ENCODE measurements around the gene SLC35F3.

The SLC35F3 gene

GRCh38 chr1:234091065-234091401, 186.6 kb downstream of the SLC35F3 start:
- H3K9me3 ChIP-seq (ENCODE audit: low read length): no peaks in the 10 kb centered on the region
- peaks cover 4% of the 10 kb centered on the region for H3K4me1 ChIP-seq (ENCODE audit: insufficient read depth, low read length)
- H3K9ac ChIP-seq (ENCODE audit: low read length): no peak overlapping the region
- no peak overlapping the region for H3K27ac ChIP-seq (ENCODE audit: low read depth, low read length)
- no peaks in the 10 kb centered on the region for H3K36me3 ChIP-seq (ENCODE audit: insufficient read depth, low read length)
- H3K4me3 ChIP-seq (ENCODE audit: low read depth in 1 of 2, low read length in 2 of 2): no peak overlapping the region
- no peaks in the 10 kb centered on the region for H3K27me3 ChIP-seq (ENCODE audit: control insufficient read depth in 1 of 2, insufficient read depth in 2 of 2, low read length in 2 of 2)

- H3K27me3 ChIP-seq (ENCODE audit: control insufficient read depth in 1 of 2, insufficient read depth in 2 of 2, low read length in 2 of 2): no peaks in the 10 kb centered on the region
- H3K9ac ChIP-seq (ENCODE audit: low read length): no peak overlapping the region
- no peak overlapping the region for H3K27ac ChIP-seq (ENCODE audit: low read depth, low read length)
These were observed 187.4 kb downstream of the SLC35F3 start for GRCh38 chr1:234091876-234092275.

GRCh38 chr1:234093107-234093506, 188.6 kb downstream of the SLC35F3 start:
- peaks cover 4% of the 10 kb centered on the region for H3K4me1 ChIP-seq (ENCODE audit: insufficient read depth, low read length)
- no peak overlapping the region for H3K27ac ChIP-seq (ENCODE audit: low read depth, low read length)
- no peaks in the 10 kb centered on the region for H3K36me3 ChIP-seq (ENCODE audit: insufficient read depth, low read length)
- no peaks in the 10 kb centered on the region for H3K9me3 ChIP-seq (ENCODE audit: low read length)
- no peaks in the 10 kb centered on the region for H3K27me3 ChIP-seq (ENCODE audit: control insufficient read depth in 1 of 2, insufficient read depth in 2 of 2, low read length in 2 of 2)
- no peak overlapping the region for H3K9ac ChIP-seq (ENCODE audit: low read length)
- no peak overlapping the region for H3K4me3 ChIP-seq (ENCODE audit: low read depth in 1 of 2, low read length in 2 of 2)

More at GRCh38 chr1:234091876-234092275, 187.4 kb downstream of the SLC35F3 start:
- Histone ChIP-seq H3K9me3 (ENCODE audit: low read length) (no peaks in the 10 kb centered on the region), H3K36me3 (ENCODE audit: insufficient read depth, low read length) (no peaks in the 10 kb centered on the region), H3K4me1 (ENCODE audit: insufficient read depth, low read length) (peaks cover 4% of the 10 kb centered on the region), H3K4me3 (ENCODE audit: low read depth in 1 of 2, low read length in 2 of 2) (no peak overlapping the region)

GRCh38 chr1:234093741-234094140, 189.3 kb downstream of the SLC35F3 start:
- Histone ChIP-seq H3K4me1 (ENCODE audit: insufficient read depth, low read length) (peaks cover 4% of the 10 kb centered on the region), H3K27me3 (ENCODE audit: control insufficient read depth in 1 of 2, insufficient read depth in 2 of 2, low read length in 2 of 2) (no peaks in the 10 kb centered on the region), H3K27ac (ENCODE audit: low read depth, low read length) (no peak overlapping the region), H3K9me3 (ENCODE audit: low read length) (no peaks in the 10 kb centered on the region), H3K4me3 (ENCODE audit: low read depth in 1 of 2, low read length in 2 of 2) (no peak overlapping the region), H3K9ac (ENCODE audit: low read length) (no peak overlapping the region), H3K36me3 (ENCODE audit: insufficient read depth, low read length) (no peaks in the 10 kb centered on the region)

GRCh38 chr1:234094172-234094571, 189.7 kb downstream of the SLC35F3 start:
- H3K4me3 ChIP-seq (ENCODE audit: low read depth in 1 of 2, low read length in 2 of 2): no peak overlapping the region
- H3K36me3 ChIP-seq (ENCODE audit: insufficient read depth, low read length): no peaks in the 10 kb centered on the region
- H3K4me1 ChIP-seq (ENCODE audit: insufficient read depth, low read length): peaks cover 4% of the 10 kb centered on the region
- no peak overlapping the region for H3K9ac ChIP-seq (ENCODE audit: low read length)
- no peaks in the 10 kb centered on the region for H3K9me3 ChIP-seq (ENCODE audit: low read length)
- no peaks in the 10 kb centered on the region for H3K27me3 ChIP-seq (ENCODE audit: control insufficient read depth in 1 of 2, insufficient read depth in 2 of 2, low read length in 2 of 2)
- H3K27ac ChIP-seq (ENCODE audit: low read depth, low read length): no peak overlapping the region

GRCh38 chr1:234096161-234096770, 191.8 kb downstream of the SLC35F3 start:
- no peak overlapping the region for H3K27ac ChIP-seq (ENCODE audit: low read depth, low read length)
- no peak overlapping the region for H3K9ac ChIP-seq (ENCODE audit: low read length)
- H3K36me3 ChIP-seq (ENCODE audit: insufficient read depth, low read length): no peaks in the 10 kb centered on the region
- H3K9me3 ChIP-seq (ENCODE audit: low read length): no peaks in the 10 kb centered on the region
- H3K4me3 ChIP-seq (ENCODE audit: low read depth in 1 of 2, low read length in 2 of 2): no peak overlapping the region
- peaks cover 0 to 4% of the 10 kb centered on the region in 2 donors for H3K27me3 ChIP-seq (ENCODE audit: control insufficient read depth in 1 of 2, insufficient read depth in 2 of 2, low read length in 2 of 2)
- peaks cover 4% of the 10 kb centered on the region for H3K4me1 ChIP-seq (ENCODE audit: insufficient read depth, low read length)

GRCh38 chr1:234102583-234102982, 198.1 kb downstream of the SLC35F3 start:
- no peak overlapping the region for H3K4me3 ChIP-seq (ENCODE audit: low read depth in 1 of 2, low read length in 2 of 2)
- no peaks in the 10 kb centered on the region for H3K4me1 ChIP-seq (ENCODE audit: insufficient read depth, low read length)
- H3K9me3 ChIP-seq (ENCODE audit: low read length): no peaks in the 10 kb centered on the region
- no peak overlapping the region for H3K27ac ChIP-seq (ENCODE audit: low read depth, low read length)
- H3K9ac ChIP-seq (ENCODE audit: low read length): no peak overlapping the region
- no peaks in the 10 kb centered on the region for H3K36me3 ChIP-seq (ENCODE audit: insufficient read depth, low read length)
- H3K27me3 ChIP-seq (ENCODE audit: control insufficient read depth in 1 of 2, insufficient read depth in 2 of 2, low read length in 2 of 2): peaks cover 0 to 4% of the 10 kb centered on the region in 2 donors

- H3K9ac ChIP-seq (ENCODE audit: low read length): no peak overlapping the region
- no peak overlapping the region for H3K27ac ChIP-seq (ENCODE audit: low read depth, low read length)
- H3K4me1 ChIP-seq (ENCODE audit: insufficient read depth, low read length): no peaks in the 10 kb centered on the region
- no peaks in the 10 kb centered on the region for H3K9me3 ChIP-seq (ENCODE audit: low read length)
- H3K4me3 ChIP-seq (ENCODE audit: low read depth in 1 of 2, low read length in 2 of 2): no peak overlapping the region
- H3K27me3 ChIP-seq (ENCODE audit: control insufficient read depth in 1 of 2, insufficient read depth in 2 of 2, low read length in 2 of 2): peaks cover 0 to 4% of the 10 kb centered on the region in 2 donors
- H3K36me3 ChIP-seq (ENCODE audit: insufficient read depth, low read length): no peaks in the 10 kb centered on the region
These were observed 198.7 kb downstream of the SLC35F3 start for GRCh38 chr1:234103198-234103597.

GRCh38 chr1:234106032-234106431, 201.6 kb downstream of the SLC35F3 start:
- H3K9me3 ChIP-seq (ENCODE audit: low read length): no peaks in the 10 kb centered on the region
- H3K4me3 ChIP-seq (ENCODE audit: low read depth in 1 of 2, low read length in 2 of 2): no peak overlapping the region
- H3K27ac ChIP-seq (ENCODE audit: low read depth, low read length): no peak overlapping the region
- H3K27me3 ChIP-seq (ENCODE audit: control insufficient read depth in 1 of 2, insufficient read depth in 2 of 2, low read length in 2 of 2): no peaks in the 10 kb centered on the region
- H3K4me1 ChIP-seq (ENCODE audit: insufficient read depth, low read length): no peaks in the 10 kb centered on the region
- no peaks in the 10 kb centered on the region for H3K36me3 ChIP-seq (ENCODE audit: insufficient read depth, low read length)
- no peak overlapping the region for H3K9ac ChIP-seq (ENCODE audit: low read length)

- H3K27me3 ChIP-seq (ENCODE audit: control insufficient read depth in 1 of 2, insufficient read depth in 2 of 2, low read length in 2 of 2): no peaks in the 10 kb centered on the region
These were observed 203.0 kb downstream of the SLC35F3 start for GRCh38 chr1:234107416-234108021.

GRCh38 chr1:234108921-234109320, 204.4 kb downstream of the SLC35F3 start:
- Histone ChIP-seq H3K9ac (ENCODE audit: low read length) (no peak overlapping the region), H3K36me3 (ENCODE audit: insufficient read depth, low read length) (no peaks in the 10 kb centered on the region), H3K27ac (ENCODE audit: low read depth, low read length) (no peak overlapping the region), H3K9me3 (ENCODE audit: low read length) (no peaks in the 10 kb centered on the region), H3K27me3 (ENCODE audit: control insufficient read depth in 1 of 2, insufficient read depth in 2 of 2, low read length in 2 of 2) (no peaks in the 10 kb centered on the region), H3K4me1 (ENCODE audit: insufficient read depth, low read length) (no peaks in the 10 kb centered on the region), H3K4me3 (ENCODE audit: low read depth in 1 of 2, low read length in 2 of 2) (no peak overlapping the region)

More at GRCh38 chr1:234107416-234108021, 203.0 kb downstream of the SLC35F3 start:
- Histone ChIP-seq H3K9me3 (ENCODE audit: low read length) (no peaks in the 10 kb centered on the region), H3K36me3 (ENCODE audit: insufficient read depth, low read length) (no peaks in the 10 kb centered on the region), H3K4me3 (ENCODE audit: low read depth in 1 of 2, low read length in 2 of 2) (no peak overlapping the region), H3K27ac (ENCODE audit: low read depth, low read length) (no peak overlapping the region), H3K4me1 (ENCODE audit: insufficient read depth, low read length) (no peaks in the 10 kb centered on the region), H3K9ac (ENCODE audit: low read length) (no peak overlapping the region)

GRCh38 chr1:234109840-234110239, 205.4 kb downstream of the SLC35F3 start:
- Histone ChIP-seq H3K27ac (ENCODE audit: low read depth, low read length) (no peak overlapping the region), H3K9me3 (ENCODE audit: low read length) (no peaks in the 10 kb centered on the region)

More at GRCh38 chr1:234109840-234110239, 205.4 kb downstream of the SLC35F3 start:
- Histone ChIP-seq H3K9ac (ENCODE audit: low read length) (no peak overlapping the region), H3K4me1 (ENCODE audit: insufficient read depth, low read length) (no peaks in the 10 kb centered on the region), H3K27me3 (ENCODE audit: control insufficient read depth in 1 of 2, insufficient read depth in 2 of 2, low read length in 2 of 2) (no peaks in the 10 kb centered on the region), H3K36me3 (ENCODE audit: insufficient read depth, low read length) (no peaks in the 10 kb centered on the region), H3K4me3 (ENCODE audit: low read depth in 1 of 2, low read length in 2 of 2) (no peak overlapping the region)
